CD14-positive monocyte (primary cell): ENCODE data around the gene ANKRD65. TPM values are rescaled to one million over a fixed set of nuclear protein-coding genes. Genes with fewer than 3 reads are reported as not detected.

Source experiments
- DNase-seq, 3 donors: peaks; one replicate each; pipeline ENCODE4 v3.0.0-alpha.2; 2011 to 2022
- H2AFZ ChIP-seq: 2 replicates; pipeline ENCODE4 v1.6.0; 2012; ENCODE audit warnings: mild to moderate bottlenecking, low read depth, low read length, inconsistent platforms; ENCODE audit not compliant: insufficient read depth, poor library complexity, severe bottlenecking
- H3K27ac ChIP-seq, 2 donors: 1 replicate in 1 of 2; 2 replicates in 1 of 2; pipeline ENCODE4 v1.5.1; 2012 to 2013; ENCODE audit warnings: low read length in 2 of 2, control low read depth in 1 of 2, inconsistent platforms in 1 of 2, low read depth in 1 of 2, mild to moderate bottlenecking in 1 of 2
- H3K27me3 ChIP-seq, 2 donors: one replicate each; pipeline versions ENCODE4 v1.6.0 to v1.6.1; 2011 to 2013; ENCODE audit warnings: low read length in 2 of 2; ENCODE audit not compliant: control insufficient read depth in 2 of 2, insufficient read depth in 2 of 2
- H3K36me3 ChIP-seq, 2 donors: replicated peaks in 1 of 2; 1 replicate in 1 of 2; 2 replicates in 1 of 2; pipeline versions ENCODE4 v1.5.1 to v1.6.1; 2012 to 2013; ENCODE audit warnings: low read length in 2 of 2, control low read depth in 1 of 2, inconsistent platforms in 1 of 2, mild to moderate bottlenecking in 1 of 2; ENCODE audit not compliant: insufficient read depth in 2 of 2, control insufficient read depth in 1 of 2
- H3K4me1 ChIP-seq, 2 donors: 1 replicate in 1 of 2; 2 replicates in 1 of 2; pipeline versions ENCODE4 v1.5.1 to v1.6.1; 2012 to 2013; ENCODE audit warnings: low read length in 2 of 2, control low read depth in 1 of 2, inconsistent platforms in 1 of 2, mild to moderate bottlenecking in 1 of 2, moderate library complexity in 1 of 2; ENCODE audit not compliant: insufficient read depth in 2 of 2, control insufficient read depth in 1 of 2
- H3K4me2 ChIP-seq: replicated peaks from 2 replicates; pipeline ENCODE3; 2012; ENCODE audit warnings: low read length, moderate library complexity, mild to moderate bottlenecking; ENCODE audit not compliant: poor library complexity, severe bottlenecking; ENCODE audit errors: extremely low read depth
- H3K4me3 ChIP-seq, 3 experiments: fragments of 200-600 bp in 1 of 3; sonication (generic) in 1 of 3; replicated peaks in 1 of 3; 1 replicate in 2 of 3; 2 replicates in 1 of 3; pipeline ENCODE4 v1.5.1; 2011 to 2013; ENCODE audit warnings: low read length in 3 of 3, mild to moderate bottlenecking in 3 of 3, control low read depth in 2 of 3, low read depth in 2 of 3, inconsistent platforms in 1 of 3, moderate library complexity in 1 of 3
- H3K79me2 ChIP-seq: 2 replicates; pipeline ENCODE4 v1.6.0; 2012; ENCODE audit warnings: mild to moderate bottlenecking, control low read depth, inconsistent platforms, low read length, moderate library complexity; ENCODE audit not compliant: insufficient read depth
- H3K9ac ChIP-seq: 2 replicates; pipeline ENCODE4 v1.6.0; 2017; ENCODE audit warnings: low read length, mild to moderate bottlenecking; ENCODE audit not compliant: insufficient read depth, poor library complexity, severe bottlenecking
- H3K9me3 ChIP-seq, 2 donors: replicated peaks in 1 of 2; 1 replicate in 1 of 2; 2 replicates in 1 of 2; pipeline versions ENCODE4 v1.5.1 to v1.6.1; 2012 to 2013; ENCODE audit warnings: low read length in 2 of 2, control low read depth in 1 of 2; ENCODE audit not compliant: control insufficient read depth in 1 of 2, insufficient read depth in 1 of 2
- H4K20me1 ChIP-seq: 2 replicates; pipeline ENCODE4 v1.6.0; 2012; ENCODE audit warnings: mild to moderate bottlenecking, low read length, control low read depth, moderate library complexity; ENCODE audit not compliant: insufficient read depth
- H3K27ac Mint-ChIP-seq, 7 donors: one replicate each; pipeline ENCODE4 v1.8.0; 2020; ENCODE audit warnings: mild to moderate bottlenecking in 7 of 7, mixed read lengths in 7 of 7, moderate library complexity in 6 of 7, inconsistent platforms in 2 of 7
- H3K27me3 Mint-ChIP-seq, 3 donors: one replicate each; pipeline ENCODE4 v1.8.0; 2021 to 2022; ENCODE audit warnings: low read depth in 3 of 3, mild to moderate bottlenecking in 3 of 3, mixed read lengths in 3 of 3, moderate library complexity in 3 of 3, inconsistent platforms in 1 of 3
- H3K36me3 Mint-ChIP-seq, 2 donors: one replicate each; pipeline ENCODE4 v1.8.0; 2020; ENCODE audit warnings: mixed read lengths in 2 of 2, inconsistent platforms in 1 of 2, mild to moderate bottlenecking in 1 of 2
- H3K4me1 Mint-ChIP-seq: one replicate; pipeline ENCODE4 v1.8.0; 2020; ENCODE audit warnings: mild to moderate bottlenecking, mixed read lengths
- H3K4me3 Mint-ChIP-seq, 2 donors: one replicate each; pipeline ENCODE4 v1.8.0; 2020; ENCODE audit warnings: mild to moderate bottlenecking in 2 of 2, mixed read lengths in 2 of 2, moderate library complexity in 1 of 2
- H3K9me3 Mint-ChIP-seq, 7 donors: one replicate each; pipeline ENCODE4 v1.8.0; 2020 to 2022; ENCODE audit warnings: mixed read lengths in 7 of 7, mild to moderate bottlenecking in 6 of 7, moderate library complexity in 6 of 7, inconsistent platforms in 2 of 7
- WGBS: methylation state at CpG from one replicate; pipeline ENCODE4 v1.1.5; 2013; ENCODE audit warnings: missing lambda C conversion rate; ENCODE audit not compliant: insufficient coverage; 5-methylcytosine and 5-hydroxymethylcytosine counted together
- intact Hi-C, 2 donors: fragments of 100-400 bp; cut with micrococcal nuclease; formaldehyde crosslinking; loops; one replicate each; pipeline versions ENCODE4 v1.15.0 to v1.15.1; 2023
- polyA plus RNA-seq, 3 donors: library from polyadenylated mRNA; depleted of rRNA in 1 of 3; unstranded in 2 of 3; stranded (reverse) in 1 of 3; fragments of 300-500 nt in 2 of 3; fragments of >200 nt in 1 of 3; fragmentation: Illumina TruSeq in 2 of 3; gene quantifications; 1 replicate in 2 of 3; 2 replicates in 1 of 3; pipeline ENCODE4 v1.2.3, GENCODE V29; 2012 to 2021
- TF ChIP-seq, protein P1 (sequence below): fragments of 200-600 bp; IDR thresholded peaks from one replicate; pipeline ENCODE4 v1.8.0; 2022; ENCODE audit warnings: antibody characterized with exemption, mild to moderate bottlenecking

Gene ANKRD65
- polyA plus RNA-seq, 3 donors, result 0.04 TPM; not detected in 2

- H3K4me1 Mint-ChIP-seq, result peaks cover 8% of the 10 kb centered on the region
- no peaks in the 10 kb centered on the region for H3K79me2 ChIP-seq
- H2AFZ ChIP-seq, result no peak overlapping the region
- DNase-seq, result no peak
- intact Hi-C loops, result no loop called here
- no peak overlapping the region for H3K27ac Mint-ChIP-seq
- peaks cover 0 to 6% (median 0%) of the 10 kb centered on the region in 7 donors for H3K9me3 Mint-ChIP-seq
- H3K36me3 ChIP-seq, result no peaks in the 10 kb centered on the region
- H3K9ac ChIP-seq, result no peak overlapping the region
- no peak overlapping the region for H3K4me3 Mint-ChIP-seq
- H3K9me3 ChIP-seq, result peaks cover 0 to 6% of the 10 kb centered on the region in 2 donors
- no peak overlapping the region for H3K27ac ChIP-seq
- 66% methylated on average over 7 of the region's 18 CpGs for WGBS
- H3K27me3 ChIP-seq, result peaks cover 16 to 68% of the 10 kb centered on the region in 2 donors
- no peak overlapping the region for H3K4me3 ChIP-seq
- H3K27me3 Mint-ChIP-seq, result peaks cover 45 to 93% (median 64%) of the 10 kb centered on the region in 3 donors
- H4K20me1 ChIP-seq, result no peaks in the 10 kb centered on the region
- H3K36me3 Mint-ChIP-seq, result peaks cover under 1 to 2% of the 10 kb centered on the region in 2 donors
- H3K4me2 ChIP-seq, result no peak overlapping the region
- TF ChIP-seq, protein P1, sequence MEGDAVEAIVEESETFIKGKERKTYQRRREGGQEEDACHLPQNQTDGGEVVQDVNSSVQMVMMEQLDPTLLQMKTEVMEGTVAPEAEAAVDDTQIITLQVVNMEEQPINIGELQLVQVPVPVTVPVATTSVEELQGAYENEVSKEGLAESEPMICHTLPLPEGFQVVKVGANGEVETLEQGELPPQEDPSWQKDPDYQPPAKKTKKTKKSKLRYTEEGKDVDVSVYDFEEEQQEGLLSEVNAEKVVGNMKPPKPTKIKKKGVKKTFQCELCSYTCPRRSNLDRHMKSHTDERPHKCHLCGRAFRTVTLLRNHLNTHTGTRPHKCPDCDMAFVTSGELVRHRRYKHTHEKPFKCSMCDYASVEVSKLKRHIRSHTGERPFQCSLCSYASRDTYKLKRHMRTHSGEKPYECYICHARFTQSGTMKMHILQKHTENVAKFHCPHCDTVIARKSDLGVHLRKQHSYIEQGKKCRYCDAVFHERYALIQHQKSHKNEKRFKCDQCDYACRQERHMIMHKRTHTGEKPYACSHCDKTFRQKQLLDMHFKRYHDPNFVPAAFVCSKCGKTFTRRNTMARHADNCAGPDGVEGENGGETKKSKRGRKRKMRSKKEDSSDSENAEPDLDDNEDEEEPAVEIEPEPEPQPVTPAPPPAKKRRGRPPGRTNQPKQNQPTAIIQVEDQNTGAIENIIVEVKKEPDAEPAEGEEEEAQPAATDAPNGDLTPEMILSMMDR, result no peak
- H3K4me1 ChIP-seq, result peaks cover 7 to 15% of the 10 kb centered on the region in 2 donors
Measured at GRCh38 chr1:1430992-1431844, 10.1 kb upstream of the ANKRD65 start.

DNA sequence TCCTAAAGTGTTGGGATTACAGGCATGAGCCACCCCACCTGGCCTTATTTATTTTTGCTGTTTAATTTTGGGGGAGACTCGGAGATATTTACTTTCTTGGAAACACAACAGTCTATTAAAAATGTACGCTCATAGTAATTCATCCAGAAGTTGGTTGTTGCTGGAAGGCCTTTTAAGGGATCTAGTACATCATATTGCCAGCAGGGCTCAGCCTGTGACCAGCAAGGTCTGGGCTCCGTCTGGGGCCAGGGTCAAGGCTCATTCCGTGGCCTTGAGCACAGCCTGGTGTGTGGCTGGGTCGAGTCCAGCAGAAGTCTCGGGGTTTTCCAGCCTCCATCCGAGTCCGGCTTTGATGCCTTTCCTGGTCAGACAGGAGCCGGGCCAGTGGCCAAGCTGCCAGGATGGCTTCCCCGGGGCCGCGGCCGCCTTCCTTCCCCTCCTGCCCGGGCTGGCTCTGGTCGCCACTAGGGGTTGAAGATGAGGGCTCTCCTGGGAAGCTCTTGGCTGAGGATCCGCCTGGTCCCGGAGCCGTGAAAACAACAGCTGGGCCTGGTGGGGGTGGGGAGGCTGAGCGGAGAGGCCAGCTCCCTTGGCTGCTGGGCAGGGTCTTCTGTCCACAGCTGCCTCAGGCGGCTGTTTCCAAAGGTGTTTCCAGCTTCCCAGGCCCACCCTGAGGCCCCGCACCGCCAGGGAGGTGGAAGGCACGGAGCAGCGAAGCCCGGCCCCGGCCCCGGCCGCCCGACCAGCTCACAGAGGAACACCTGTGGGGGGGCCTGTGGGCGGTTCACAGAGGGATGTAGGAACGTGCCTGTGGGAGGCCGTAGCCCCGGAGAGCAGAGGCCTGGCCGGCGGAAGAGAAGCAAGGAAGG lies 9.3 kb upstream of the ANKRD65 start:
- intact Hi-C loops, result no loop called here
- TF ChIP-seq, protein P1, result no peak
- no peak overlapping the region for H2AFZ ChIP-seq

More for the DNA sequence above, 9.3 kb upstream of the ANKRD65 start:
- no peak for DNase-seq
- Mint-ChIP-seq H3K9me3 (peaks cover 0 to 5% (median 0%) of the 10 kb centered on the region in 7 donors), H3K4me3 (no peak overlapping the region), H3K36me3 (peaks cover 0 to 2% of the 10 kb centered on the region in 2 donors), H3K4me1 (peaks cover 5% of the 10 kb centered on the region), H3K27ac (no peak overlapping the region), H3K27me3 (peaks cover 49 to 96% (median 64%) of the 10 kb centered on the region in 3 donors)
- 72% methylated on average over 16 of the region's 35 CpGs for WGBS
- Histone ChIP-seq H3K79me2 (no peaks in the 10 kb centered on the region), H3K4me2 (no peak overlapping the region), H3K36me3 (no peaks in the 10 kb centered on the region), H3K27me3 (peaks cover 14 to 64% of the 10 kb centered on the region in 2 donors), H3K27ac (no peak overlapping the region), H4K20me1 (no peaks in the 10 kb centered on the region), H3K4me3 (no peak overlapping the region), H3K9ac (no peak overlapping the region), H3K4me1 (peaks cover 3 to 9% of the 10 kb centered on the region in 2 donors), H3K9me3 (peaks cover 0 to 6% of the 10 kb centered on the region in 2 donors)
